Fibroblast of lung (primary cell): Measurements from ENCODE around the gene SHROOM3.

Source experiments
- EZH2 ChIP-seq: IDR thresholded peaks from 2 replicates; pipeline ENCODE4 v1.5.1; 2012; ENCODE audit warnings: low read length, control low read depth, mild to moderate bottlenecking; ENCODE audit errors: missing control alignments
- TF ChIP-seq, protein P1 (sequence below), 2 donors: IDR thresholded peaks in 1 of 2; conservative IDR thresholded peaks in 1 of 2; 1 replicate in 1 of 2; 2 replicates in 1 of 2; pipeline ENCODE4 v1.5.1; 2011 to 2012; ENCODE audit warnings: low read length in 2 of 2, control low read depth in 1 of 2, inconsistent platforms in 1 of 2, low read depth in 1 of 2, mild to moderate bottlenecking in 1 of 2

DNA sequence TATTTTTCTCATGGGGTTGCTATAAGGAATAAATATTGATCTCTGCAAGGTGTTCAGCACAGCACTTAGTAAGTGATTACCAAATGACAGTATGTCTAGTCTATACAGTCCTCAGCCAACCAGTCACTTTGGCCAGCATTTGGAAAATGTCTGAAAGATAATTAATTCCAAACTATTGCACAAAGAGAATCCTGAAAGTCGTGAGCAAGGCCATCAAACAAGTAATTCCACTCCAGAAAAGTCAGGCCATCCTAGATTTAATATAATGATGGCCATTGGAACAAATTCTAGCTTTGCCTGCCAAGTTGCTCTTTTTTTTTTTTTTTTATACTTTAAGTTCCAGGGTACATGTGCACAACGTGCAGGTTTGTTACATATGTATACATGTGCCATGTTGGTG, 96.6 kb downstream of the SHROOM3 start:
- TF ChIP-seq, protein P1, sequence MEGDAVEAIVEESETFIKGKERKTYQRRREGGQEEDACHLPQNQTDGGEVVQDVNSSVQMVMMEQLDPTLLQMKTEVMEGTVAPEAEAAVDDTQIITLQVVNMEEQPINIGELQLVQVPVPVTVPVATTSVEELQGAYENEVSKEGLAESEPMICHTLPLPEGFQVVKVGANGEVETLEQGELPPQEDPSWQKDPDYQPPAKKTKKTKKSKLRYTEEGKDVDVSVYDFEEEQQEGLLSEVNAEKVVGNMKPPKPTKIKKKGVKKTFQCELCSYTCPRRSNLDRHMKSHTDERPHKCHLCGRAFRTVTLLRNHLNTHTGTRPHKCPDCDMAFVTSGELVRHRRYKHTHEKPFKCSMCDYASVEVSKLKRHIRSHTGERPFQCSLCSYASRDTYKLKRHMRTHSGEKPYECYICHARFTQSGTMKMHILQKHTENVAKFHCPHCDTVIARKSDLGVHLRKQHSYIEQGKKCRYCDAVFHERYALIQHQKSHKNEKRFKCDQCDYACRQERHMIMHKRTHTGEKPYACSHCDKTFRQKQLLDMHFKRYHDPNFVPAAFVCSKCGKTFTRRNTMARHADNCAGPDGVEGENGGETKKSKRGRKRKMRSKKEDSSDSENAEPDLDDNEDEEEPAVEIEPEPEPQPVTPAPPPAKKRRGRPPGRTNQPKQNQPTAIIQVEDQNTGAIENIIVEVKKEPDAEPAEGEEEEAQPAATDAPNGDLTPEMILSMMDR (conservative IDR thresholded peaks at IDR 0.05 in 1 of 2, IDR thresholded peaks at IDR 0.05 in 1 of 2; ENCODE audit: low read depth in 1 of 2, low read length in 2 of 2): no peak
- TF ChIP-seq EZH2: no peak
